Muscle of leg (tissue), 11 donors: ENCODE measurements around the gene LIF. TPM values are rescaled to one million over a fixed set of nuclear protein-coding genes. Genes with fewer than 3 reads are reported as not detected.

Experiments used
- DNase-seq: peaks from one replicate; pipeline ENCODE4 v3.0.0; 2013
- H3K27ac ChIP-seq: one replicate; pipeline ENCODE4 v1.5.1; 2013; ENCODE audit warnings: mild to moderate bottlenecking, low read length, control low read depth
- H3K27me3 ChIP-seq: one replicate; pipeline ENCODE4 v1.6.1; 2013; ENCODE audit warnings: low read length; ENCODE audit not compliant: control insufficient read depth, insufficient read depth
- H3K36me3 ChIP-seq: one replicate; pipeline ENCODE4 v1.6.1; 2013; ENCODE audit warnings: low read length; ENCODE audit not compliant: control insufficient read depth, insufficient read depth
- H3K4me1 ChIP-seq: one replicate; pipeline ENCODE4 v1.6.1; 2013; ENCODE audit warnings: low read length; ENCODE audit not compliant: control insufficient read depth, insufficient read depth
- H3K4me3 ChIP-seq: one replicate; pipeline ENCODE4 v1.5.1; 2013; ENCODE audit warnings: low read length, control low read depth
- H3K9me3 ChIP-seq: replicated peaks from 2 replicates; pipeline ENCODE4 v1.6.1; 2013; ENCODE audit warnings: low read depth, low read length; ENCODE audit not compliant: control insufficient read depth
- WGBS: methylation state at CpG from one replicate; pipeline ENCODE4 v1.1.5; 2013; ENCODE audit warnings: missing lambda C conversion rate; ENCODE audit not compliant: insufficient coverage; 5-methylcytosine and 5-hydroxymethylcytosine counted together
- polyA plus RNA-seq, 8 donors: library from polyadenylated mRNA; unstranded; fragments of 120-200 nt; gene quantifications; one replicate each; pipeline versions ENCODE4 v1.2.1 to v1.2.3, GENCODE V29; 2013; ENCODE audit warnings: inconsistent platforms in 1 of 8, low replicate concordance in 1 of 8; ENCODE audit not compliant: insufficient read length in 8 of 8, insufficient read depth in 1 of 8
- total RNA-seq: library from RNA; stranded (reverse); fragments of 120-200 nt; gene quantifications from one replicate; pipeline ENCODE4 v1.2.4, GENCODE V29; 2013

LIF gene
- total and polyA plus RNA-seq, 9 donors: 0.57 to 1.4 (median 0.80) TPM

DNA sequence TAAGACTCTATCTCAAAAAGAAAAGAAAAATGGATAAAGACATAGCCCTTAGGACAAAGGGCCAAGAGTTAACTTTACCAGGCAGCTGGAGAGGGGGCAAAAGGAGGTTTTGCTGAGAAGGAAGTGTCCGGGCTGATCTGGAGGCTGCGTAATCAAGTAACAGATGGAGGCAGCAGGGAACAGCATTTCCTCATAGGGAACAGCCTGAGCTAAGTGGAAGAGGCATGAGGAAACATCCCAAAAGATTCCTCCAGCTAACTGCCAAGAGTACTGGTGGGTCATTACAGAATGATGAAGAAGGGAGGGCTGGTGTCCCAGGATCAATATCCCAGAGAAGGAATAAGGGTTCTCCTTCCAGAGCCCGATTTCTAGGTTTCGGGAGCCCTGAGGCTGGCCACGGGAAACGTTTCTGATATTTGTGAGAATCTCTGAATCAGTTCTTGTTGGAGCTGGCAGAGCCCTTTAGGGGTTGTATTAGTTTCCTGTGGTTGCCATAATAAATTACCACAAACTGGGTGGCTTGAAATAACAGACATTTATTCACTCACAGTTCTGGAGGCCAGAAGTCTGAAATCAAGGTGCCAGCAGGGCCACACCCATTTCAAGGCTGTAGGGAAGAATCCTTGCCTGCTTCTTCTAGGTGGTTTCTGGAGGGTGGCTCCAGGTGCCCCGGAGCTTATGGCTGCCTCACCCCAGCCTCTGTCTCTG, 21.2 kb downstream of the LIF start:
- no peaks in the 10 kb centered on the region for H3K36me3 ChIP-seq
- no peaks in the 10 kb centered on the region for H3K9me3 ChIP-seq
- no peak for DNase-seq
- H3K27ac ChIP-seq: no peak overlapping the region
- H3K4me3 ChIP-seq: no peak overlapping the region
- peaks cover 6% of the 10 kb centered on the region for H3K4me1 ChIP-seq
- H3K27me3 ChIP-seq: peaks cover 27% of the 10 kb centered on the region
- 82% methylated on average over 2 of the region's 7 CpGs for WGBS

DNA sequence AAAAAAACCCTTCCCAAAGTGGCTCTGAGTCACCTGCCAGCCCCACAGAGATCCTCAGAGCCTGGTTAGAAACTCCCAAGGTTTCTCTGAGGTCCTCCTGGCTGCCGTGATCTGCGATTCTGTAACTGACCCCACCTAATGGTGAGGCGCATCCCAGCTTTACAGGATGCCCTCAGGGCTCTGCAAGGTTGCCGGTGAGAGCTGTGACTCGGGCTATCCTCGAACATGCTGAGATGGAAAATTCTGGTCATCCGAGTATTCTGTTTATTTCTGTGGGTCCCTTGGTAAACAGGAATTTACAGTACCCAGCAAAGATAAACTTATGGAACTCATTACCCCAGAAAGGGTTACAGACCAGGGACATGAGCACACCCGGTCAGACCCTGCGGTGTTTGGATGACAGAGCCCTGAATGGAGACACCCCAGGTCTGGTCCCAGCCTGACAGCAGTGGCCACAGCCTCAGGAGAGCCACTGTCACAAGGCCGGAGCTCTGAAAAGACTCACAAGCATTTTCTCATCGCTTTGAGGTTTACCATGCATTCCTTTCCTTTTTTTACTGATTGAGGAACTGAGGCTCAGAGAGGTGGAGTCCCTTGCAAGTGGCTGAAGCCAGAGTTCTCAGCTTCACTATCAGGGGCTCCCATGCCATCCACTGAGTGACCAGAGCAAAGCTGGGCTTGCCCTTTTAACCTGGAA, 22.2 kb downstream of the LIF start:
- 37% methylated on average over 6 of the region's 11 CpGs for WGBS

DNA sequence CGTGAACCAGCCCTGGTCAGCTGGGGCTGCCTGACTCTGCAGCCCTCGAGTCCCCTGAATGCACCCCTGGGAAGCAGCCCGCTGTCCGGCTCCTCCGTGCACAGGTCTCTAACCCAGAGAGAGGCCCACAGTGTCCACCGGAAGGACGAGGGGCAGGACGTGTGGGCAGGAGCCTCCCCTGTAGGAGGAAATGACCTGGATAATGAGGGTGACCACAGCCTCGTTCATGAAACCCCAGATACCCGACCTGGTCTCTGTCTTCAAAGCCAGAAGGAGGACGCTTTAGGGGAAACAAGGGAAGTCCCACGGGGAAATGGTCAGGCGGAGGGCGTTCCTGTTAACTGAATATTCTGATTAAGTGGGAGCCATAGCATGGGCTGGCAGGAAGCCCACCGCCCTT, 23.3 kb downstream of the LIF start:
- 36% methylated on average over 9 of the region's 15 CpGs for WGBS
- peaks cover under 1% of the 10 kb centered on the region for H3K4me1 ChIP-seq
- H3K4me3 ChIP-seq: no peak overlapping the region
- no peak overlapping the region for H3K27ac ChIP-seq
- peaks cover 23% of the 10 kb centered on the region for H3K27me3 ChIP-seq
- DNase-seq: no peak
- no peaks in the 10 kb centered on the region for H3K36me3 ChIP-seq
- no peaks in the 10 kb centered on the region for H3K9me3 ChIP-seq

More for the DNA sequence above, 22.2 kb downstream of the LIF start:
- H3K36me3 ChIP-seq: no peaks in the 10 kb centered on the region
- no peaks in the 10 kb centered on the region for H3K9me3 ChIP-seq
- no peak for DNase-seq
- H3K4me3 ChIP-seq: no peak overlapping the region
- H3K4me1 ChIP-seq: peaks cover 6% of the 10 kb centered on the region
- H3K27me3 ChIP-seq: peaks cover 27% of the 10 kb centered on the region
- no peak overlapping the region for H3K27ac ChIP-seq

DNA sequence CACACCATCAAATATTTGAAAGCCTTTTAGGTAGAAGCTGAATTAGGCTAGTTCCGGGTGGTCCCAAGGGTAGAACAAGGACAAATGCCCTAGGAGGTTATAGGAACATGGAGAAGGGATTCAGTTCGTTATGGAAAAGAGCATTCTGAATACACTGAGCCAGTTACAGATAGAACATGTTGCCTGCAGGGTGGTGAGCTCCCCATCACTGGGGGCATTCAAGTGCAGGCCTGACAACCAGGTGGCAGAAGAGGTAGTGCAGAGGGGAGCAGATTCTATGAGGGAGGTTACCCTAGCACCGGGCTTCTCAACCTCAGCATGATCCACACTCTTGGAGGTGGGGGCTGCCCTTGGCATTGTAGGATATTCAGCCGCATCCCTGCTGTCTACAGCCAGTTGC, 24.2 kb downstream of the LIF start:
- Histone ChIP-seq H3K27ac (no peak overlapping the region), H3K4me1 (peaks cover 8% of the 10 kb centered on the region), H3K27me3 (peaks cover 25% of the 10 kb centered on the region), H3K9me3 (no peaks in the 10 kb centered on the region), H3K4me3 (no peak overlapping the region), H3K36me3 (no peaks in the 10 kb centered on the region)
- WGBS: 93% methylated on average over 3 of the region's 4 CpGs
- DNase-seq: no peak

- Histone ChIP-seq H3K27ac (no peak overlapping the region), H3K9me3 (no peaks in the 10 kb centered on the region)
Observed at GRCh38 chr22:30221121-30221992, 25.2 kb downstream of the LIF start.

GRCh38 chr22:30220338-30221012, 26.1 kb downstream of the LIF start:
- Histone ChIP-seq H3K27me3 (peaks cover 24% of the 10 kb centered on the region), H3K9me3 (no peaks in the 10 kb centered on the region), H3K4me1 (peaks cover 8% of the 10 kb centered on the region), H3K4me3 (no peak overlapping the region), H3K36me3 (no peaks in the 10 kb centered on the region), H3K27ac (no peak overlapping the region)
- 70% methylated on average over 5 of the region's 7 CpGs for WGBS
- no peak for DNase-seq

More at GRCh38 chr22:30221121-30221992, 25.2 kb downstream of the LIF start:
- Histone ChIP-seq H3K4me1 (peaks cover 8% of the 10 kb centered on the region), H3K27me3 (peaks cover 24% of the 10 kb centered on the region), H3K4me3 (no peak overlapping the region), H3K36me3 (no peaks in the 10 kb centered on the region)
- WGBS: 56% methylated on average over 22 of the region's 26 CpGs
- DNase-seq: no peak

- no peak overlapping the region for H3K4me3 ChIP-seq
- no peak for DNase-seq
- H3K27ac ChIP-seq: no peak overlapping the region
- no peaks in the 10 kb centered on the region for H3K36me3 ChIP-seq
- peaks cover 8% of the 10 kb centered on the region for H3K4me1 ChIP-seq
- H3K9me3 ChIP-seq: no peaks in the 10 kb centered on the region
- H3K27me3 ChIP-seq: peaks cover 22% of the 10 kb centered on the region
Observed at GRCh38 chr22:30219668-30220278, 26.8 kb downstream of the LIF start.

DNA sequence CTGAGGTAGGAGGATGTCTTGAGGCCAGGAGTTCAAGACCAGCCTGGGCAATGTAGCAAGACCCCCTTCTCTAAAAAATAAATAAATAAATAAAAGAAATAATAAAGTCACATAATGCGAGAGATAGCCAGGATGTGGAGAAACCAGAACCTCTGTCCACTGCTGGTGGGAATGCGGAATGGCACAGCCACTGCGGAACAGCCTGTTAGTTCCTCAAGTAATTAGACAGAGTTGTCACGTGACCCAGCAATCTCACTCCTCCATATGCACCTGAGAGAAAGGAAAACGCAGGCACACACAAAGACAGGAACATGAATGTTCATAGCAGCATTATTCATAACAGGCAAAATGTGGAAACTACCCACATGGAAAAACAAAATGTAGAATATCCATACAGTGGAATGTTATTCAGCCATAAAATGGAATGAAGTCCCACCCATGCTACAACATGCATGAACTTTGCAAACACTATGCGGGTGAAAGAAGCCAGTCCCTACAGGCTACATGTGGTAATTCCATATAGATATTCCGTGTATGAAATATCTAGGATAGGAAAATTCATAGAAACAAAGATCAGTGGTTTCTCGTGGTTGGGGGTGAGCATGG, 27.4 kb downstream of the LIF start:
- peaks cover 21% of the 10 kb centered on the region for H3K27me3 ChIP-seq
- no peak overlapping the region for H3K4me3 ChIP-seq
- H3K36me3 ChIP-seq: no peaks in the 10 kb centered on the region
- H3K4me1 ChIP-seq: peaks cover 8% of the 10 kb centered on the region
- no peak overlapping the region for H3K27ac ChIP-seq
- DNase-seq: no peak
- WGBS: 93% methylated on average over 2 of the region's 8 CpGs
- no peaks in the 10 kb centered on the region for H3K9me3 ChIP-seq
